Activated CD4-positive, alpha-beta memory T cell treated with anti-CD3 and anti-CD28 coated beads, Interleukin-2, amount 10 ng/mL, durations not matched to agents 7 days and 5 days (primary cell): ENCODE results near the gene SLC16A3. TPM values are rescaled to one million over a fixed set of nuclear protein-coding genes. Genes with fewer than 3 reads are reported as not detected.
"Not testable (repeated sequence)": the region's sequence is repeated elsewhere in the genome, so short reads cannot be mapped to it uniquely, and the experiment has no call there.

Experiments
- CTCF ChIA-PET: fragments of 350-600 bp; sonication (Branson Sonifier 250); formaldehyde crosslinking; loops from one replicate; lab custom pipeline; 2021; ENCODE audit warnings: antibody characterized with exemption, inconsistent platforms; lab: Charles Lee
- POLR2A ChIA-PET: fragments of 350-600 bp; sonication (Branson Sonifier 250); formaldehyde crosslinking; loops from one replicate; lab custom pipeline; 2021; ENCODE audit warnings: antibody characterized with exemption; lab: Charles Lee
- DNase-seq: peaks from one replicate; pipeline ENCODE4 v3.0.0-alpha.2; 2020
- H3K27ac Mint-ChIP-seq: one replicate; pipeline ENCODE4 v1.8.0; 2021; ENCODE audit warnings: mild to moderate bottlenecking, mixed read lengths
- H3K27me3 Mint-ChIP-seq: one replicate; pipeline ENCODE4 v1.8.0; 2021; ENCODE audit warnings: mixed read lengths
- H3K36me3 Mint-ChIP-seq: one replicate; pipeline ENCODE4 v1.8.0; 2021; ENCODE audit warnings: low read depth, mixed read lengths
- H3K4me1 Mint-ChIP-seq: one replicate; pipeline ENCODE4 v1.8.0; 2021; ENCODE audit warnings: mixed read lengths
- H3K4me3 Mint-ChIP-seq: one replicate; pipeline ENCODE4 v1.8.0; 2021; ENCODE audit warnings: mild to moderate bottlenecking, mixed read lengths
- H3K9me3 Mint-ChIP-seq: one replicate; pipeline ENCODE4 v1.8.0; 2021; ENCODE audit warnings: mixed read lengths
- total RNA-seq, 2 experiments: library from RNA; stranded (reverse); gene quantifications; one replicate each; pipeline ENCODE4 v1.2.3, GENCODE V29; 2021

Gene SLC16A3
- total RNA-seq, 2 experiments from 2014 or later: 206 to 210 TPM

DNA sequence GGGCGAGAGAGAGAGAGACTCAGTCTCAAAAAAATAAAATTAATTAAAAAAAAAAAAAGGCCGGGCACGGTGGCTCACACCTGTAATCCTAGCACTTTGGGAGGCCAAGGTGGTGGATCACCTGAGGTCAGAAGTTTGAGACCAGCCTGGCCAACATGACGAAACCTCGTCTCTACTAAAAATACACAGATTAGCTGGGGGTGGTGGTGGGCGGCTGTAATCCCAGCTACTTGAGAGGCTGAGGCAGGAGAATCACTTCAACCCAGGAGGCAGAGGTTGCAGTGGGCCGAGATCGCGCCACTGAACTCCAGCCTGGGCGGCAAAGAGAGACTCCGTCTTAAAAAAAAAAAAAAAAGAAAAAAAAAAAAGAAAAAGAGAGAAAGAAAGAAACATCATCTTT is 18.2 kb upstream of the SLC16A3 start:
- H3K27me3 Mint-ChIP-seq, H3K36me3 Mint-ChIP-seq, H3K27ac Mint-ChIP-seq, CTCF ChIA-PET, DNase-seq, H3K9me3 Mint-ChIP-seq, POLR2A ChIA-PET, H3K4me3 Mint-ChIP-seq: not testable (repeated sequence)
- peaks cover 42% of the 10 kb centered on the region for H3K4me1 Mint-ChIP-seq

DNA sequence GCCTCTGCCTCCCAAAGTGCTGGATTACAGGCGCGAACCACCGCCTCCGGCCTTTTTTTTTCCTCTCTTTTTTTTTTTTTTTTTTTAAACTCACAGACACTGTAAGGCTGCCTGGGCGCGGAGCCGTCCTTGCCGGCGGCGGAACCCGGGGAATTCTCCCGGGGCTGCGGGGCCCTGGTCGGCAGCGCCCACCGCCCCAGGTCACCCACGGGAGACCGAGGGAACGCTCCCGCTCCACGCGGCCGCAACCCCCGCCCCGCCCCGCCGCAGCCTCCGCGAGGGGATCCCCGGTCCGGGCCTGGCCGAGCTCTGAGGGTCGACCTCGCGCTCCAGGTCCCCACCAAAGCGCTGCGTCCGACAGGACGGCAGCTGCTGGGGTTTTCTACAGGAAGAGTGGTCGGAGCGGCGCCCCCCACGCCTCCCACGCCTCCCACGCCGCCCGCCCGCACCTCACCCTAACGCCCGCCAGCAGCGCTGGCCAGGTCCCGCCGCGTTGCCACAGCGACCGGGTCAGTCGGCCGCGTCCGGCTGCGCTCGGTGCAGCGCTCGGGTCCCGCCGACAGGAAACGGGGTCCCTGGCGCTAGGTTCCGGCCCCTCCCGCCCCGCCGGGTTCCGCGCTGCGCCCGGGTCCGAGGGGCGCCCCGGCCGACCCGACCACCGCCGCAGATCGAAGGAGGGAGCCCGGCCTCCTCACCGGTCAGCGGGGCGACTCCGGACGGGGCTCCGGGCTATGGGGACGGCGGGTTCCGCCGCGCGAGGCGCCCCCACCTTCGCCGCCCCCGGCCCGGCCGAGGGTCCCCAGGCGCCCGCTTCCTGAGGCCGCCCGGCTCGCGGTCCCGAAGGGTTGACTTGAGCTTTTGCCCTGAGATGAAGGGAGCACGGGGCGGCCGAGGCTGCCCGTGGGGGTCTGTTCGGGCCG is 16.3 kb upstream of the SLC16A3 start, which contains the start of gene CCDC57:
Gene CCDC57 (minus strand): TSS at position 512 of the 920 bp plus-strand sequence. CDS start 10,898 bp downstream, outside the sequence.
- Mint-ChIP-seq H3K27ac (peak within 1 kb of the TSS; percentile 52), H3K4me3 (peak within 1 kb of the TSS; percentile 77), H3K9me3 (no peaks in the 10 kb centered on the region), H3K4me1 (peaks cover 43% of the 10 kb centered on the region), H3K27me3 (no peaks in the 10 kb centered on the region), H3K36me3 (peaks cover 2% of the 10 kb centered on the region)
- CTCF ChIA-PET: interaction anchor here (0.9 to 1.2 kb wide), 3 partner anchors 24 to 182 kb away, joined by 3 to 4 read pairs (median 3); no protein-coding TSS in a partner anchor
- POLR2A ChIA-PET: interaction anchor here (0.7 to 3.5 kb wide), 9 partner anchors 9 to 61 kb away, joined by 3 to 27 read pairs (median 4); partner anchors contain the start of genes CSNK1D and SLC16A3
- DNase-seq: peak; percentile 77

DNA sequence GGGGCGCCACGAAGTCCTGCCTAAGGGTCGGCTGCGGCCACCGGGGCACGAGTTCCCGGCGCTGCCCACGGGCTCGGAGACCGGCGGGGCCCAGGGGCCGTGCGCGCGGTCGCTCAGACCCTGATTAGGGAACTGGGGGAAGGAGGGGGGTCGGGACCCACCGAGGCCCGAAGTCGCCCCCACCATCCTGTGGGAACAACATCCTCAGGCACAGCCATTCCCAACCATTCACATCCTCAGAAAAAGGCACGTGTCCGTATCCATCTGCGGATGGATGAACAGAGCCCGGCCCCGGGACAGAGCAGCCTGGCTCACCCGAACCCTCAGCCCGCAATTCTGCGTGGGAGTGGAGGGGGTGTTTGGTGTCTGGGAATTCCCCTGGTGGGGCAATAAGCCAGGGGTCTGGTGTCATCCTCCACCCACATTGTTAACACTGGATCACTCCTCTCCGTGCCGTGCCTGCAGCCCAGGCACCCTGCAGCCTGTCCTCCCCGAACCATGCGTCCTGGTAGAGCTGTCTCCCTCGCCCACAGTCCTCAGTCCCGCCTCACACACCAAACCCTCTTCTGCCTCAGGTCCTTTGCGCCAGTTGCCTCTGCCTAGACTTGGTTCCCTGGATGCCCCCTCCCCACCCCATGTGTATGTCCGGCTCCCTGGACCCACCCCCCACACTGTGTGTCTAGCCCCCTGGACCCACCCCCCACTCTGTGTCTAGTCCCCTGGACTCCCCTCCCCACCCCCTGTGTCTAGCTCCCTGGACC is 15.4 kb upstream of the SLC16A3 start:
- H3K27ac Mint-ChIP-seq: peak overlapping the region; percentile 52
- H3K9me3 Mint-ChIP-seq: no peaks in the 10 kb centered on the region
- H3K36me3 Mint-ChIP-seq: no peaks in the 10 kb centered on the region
- peaks cover 43% of the 10 kb centered on the region for H3K4me1 Mint-ChIP-seq
- H3K27me3 Mint-ChIP-seq: no peaks in the 10 kb centered on the region
- DNase-seq: no peak
- CTCF ChIA-PET: interaction anchor here (1.1 kb wide), 1 partner anchor 23 kb away, joined by 3 read pairs; no protein-coding TSS in a partner anchor
- peak overlapping the region; percentile 77 for H3K4me3 Mint-ChIP-seq
- POLR2A ChIA-PET: interaction anchor here (0.7 to 3.5 kb wide), 7 partner anchors 8 to 85 kb away, joined by 3 to 27 read pairs (median 6); partner anchors contain the start of gene SLC16A3

DNA sequence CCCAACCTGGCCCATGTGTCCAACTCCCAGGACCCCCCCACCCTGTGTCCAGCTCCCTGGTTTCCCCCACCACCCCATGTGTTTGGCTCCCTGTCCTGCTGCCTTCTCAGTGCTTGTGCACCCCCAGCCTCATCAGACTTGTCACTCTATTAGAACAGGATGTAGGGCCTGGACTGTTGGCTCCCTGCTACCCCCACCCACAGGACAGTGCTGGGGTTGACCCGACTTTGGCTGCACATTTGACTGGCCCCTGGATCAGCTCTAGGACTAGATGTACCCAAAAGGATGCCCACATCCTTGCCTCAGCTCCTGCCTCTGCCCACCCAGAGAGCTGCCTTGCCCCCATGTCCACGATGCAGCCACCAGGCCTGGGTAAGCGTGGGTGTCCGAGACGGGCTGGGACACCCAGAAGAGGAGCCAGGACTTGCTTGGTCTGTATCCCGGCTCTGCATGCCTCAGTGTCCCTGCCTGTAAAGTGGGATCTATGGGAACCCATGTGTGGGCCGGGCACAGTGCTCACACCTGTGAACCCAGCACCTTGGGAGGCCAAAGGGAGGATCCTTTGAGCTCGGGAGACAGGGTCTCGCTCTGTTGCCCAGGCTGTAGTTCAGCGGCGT is 14.7 kb upstream of the SLC16A3 start:
- no peak for DNase-seq
- Mint-ChIP-seq H3K9me3 (no peaks in the 10 kb centered on the region), H3K36me3 (no peaks in the 10 kb centered on the region), H3K27ac (peak overlapping the region; percentile 36), H3K4me1 (peaks cover 43% of the 10 kb centered on the region), H3K27me3 (no peaks in the 10 kb centered on the region), H3K4me3 (peak overlapping the region; percentile 59)
- CTCF ChIA-PET: interaction anchor here (2.0 kb wide), 1 partner anchor 8 kb away, joined by 8 read pairs; no protein-coding TSS in a partner anchor
- POLR2A ChIA-PET: interaction anchor here (1.0 to 3.5 kb wide), 3 partner anchors 8 to 84 kb away, joined by 4 to 27 read pairs (median 7); partner anchors contain the start of gene SLC16A3

DNA sequence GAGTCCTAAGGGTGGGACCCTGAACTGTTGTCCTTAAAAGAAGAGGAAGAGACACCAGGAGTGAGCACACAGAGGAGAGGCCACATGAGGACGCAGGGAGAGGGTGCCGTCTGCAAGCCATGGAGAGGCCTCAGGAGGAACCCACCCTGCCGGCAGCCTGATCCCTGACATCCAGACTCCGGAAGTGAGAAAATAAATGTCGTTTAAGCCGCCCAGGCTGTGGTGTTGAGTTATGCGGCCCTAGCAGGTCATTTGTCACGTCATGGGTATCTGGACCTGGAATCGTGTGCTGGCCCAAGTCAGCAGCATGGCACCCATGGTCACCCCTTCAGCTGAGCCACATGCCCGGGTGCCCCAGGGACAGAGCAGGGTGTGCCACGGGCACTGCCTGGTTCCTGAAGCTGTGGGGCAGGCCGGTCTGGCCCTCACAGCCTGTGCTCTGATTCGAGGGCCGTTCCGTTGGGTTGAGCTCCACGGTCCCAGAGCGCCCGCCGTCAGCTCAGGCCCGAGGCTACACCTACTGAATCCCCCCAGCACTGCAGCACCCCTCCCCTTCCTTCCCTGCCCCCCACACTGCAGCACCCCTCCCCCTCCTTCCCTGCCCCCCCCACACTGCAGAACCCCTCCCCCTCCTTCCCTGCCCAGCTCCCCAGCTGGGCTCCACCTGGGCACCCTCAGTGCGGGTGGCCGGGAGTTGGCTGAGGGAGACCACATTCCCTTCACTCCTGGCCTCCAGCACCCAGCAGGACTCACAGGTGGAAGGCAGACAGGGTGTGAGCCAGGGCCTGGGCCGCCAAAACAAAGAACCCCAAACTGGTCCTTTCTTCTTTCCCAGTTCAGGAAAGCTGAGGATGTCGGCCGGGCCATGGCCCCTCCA is 13.5 kb upstream of the SLC16A3 start:
- POLR2A ChIA-PET: interaction anchor here (0.7 to 2.1 kb wide), 5 partner anchors 9 to 58 kb away, joined by 4 to 17 read pairs (median 5); partner anchors contain the start of genes CSNK1D and SLC16A3
- DNase-seq: no peak
- H3K4me3 Mint-ChIP-seq: no peak overlapping the region
- no peaks in the 10 kb centered on the region for H3K9me3 Mint-ChIP-seq
- no peak overlapping the region for H3K27ac Mint-ChIP-seq
- no peaks in the 10 kb centered on the region for H3K36me3 Mint-ChIP-seq
- CTCF ChIA-PET: interaction anchor here (2.0 kb wide), 1 partner anchor 9 kb away, joined by 8 read pairs; no protein-coding TSS in a partner anchor
- H3K27me3 Mint-ChIP-seq: no peaks in the 10 kb centered on the region
- H3K4me1 Mint-ChIP-seq: peaks cover 43% of the 10 kb centered on the region

DNA sequence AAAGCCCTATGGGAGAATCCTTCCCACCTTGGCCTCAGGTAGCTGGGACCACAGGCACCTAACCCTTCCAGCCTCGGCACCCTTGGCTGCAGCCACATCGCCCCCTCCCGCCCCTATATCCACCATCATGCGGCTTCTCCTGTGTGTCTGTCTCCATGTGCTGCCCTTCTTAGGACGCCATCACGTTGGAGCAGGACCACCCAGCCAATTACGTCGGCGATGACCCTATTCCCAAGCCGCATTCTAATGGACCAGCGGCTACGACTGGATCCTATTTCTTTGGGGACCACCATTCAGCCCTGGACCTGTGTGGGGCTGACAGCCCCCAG is 12.9 kb upstream of the SLC16A3 start:
- POLR2A ChIA-PET: interaction anchor here (0.7 to 2.1 kb wide), 4 partner anchors 10 to 58 kb away, joined by 5 to 17 read pairs (median 6); partner anchors contain the start of genes CSNK1D and SLC16A3
- no peaks in the 10 kb centered on the region for H3K36me3 Mint-ChIP-seq
- H3K4me3 Mint-ChIP-seq: no peak overlapping the region
- DNase-seq: no peak
- H3K27me3 Mint-ChIP-seq: no peaks in the 10 kb centered on the region
- H3K4me1 Mint-ChIP-seq: peaks cover 43% of the 10 kb centered on the region
- CTCF ChIA-PET: interaction anchor here (2.0 kb wide), 1 partner anchor 10 kb away, joined by 8 read pairs; no protein-coding TSS in a partner anchor
- no peaks in the 10 kb centered on the region for H3K9me3 Mint-ChIP-seq
- H3K27ac Mint-ChIP-seq: peak overlapping the region; percentile 83

DNA sequence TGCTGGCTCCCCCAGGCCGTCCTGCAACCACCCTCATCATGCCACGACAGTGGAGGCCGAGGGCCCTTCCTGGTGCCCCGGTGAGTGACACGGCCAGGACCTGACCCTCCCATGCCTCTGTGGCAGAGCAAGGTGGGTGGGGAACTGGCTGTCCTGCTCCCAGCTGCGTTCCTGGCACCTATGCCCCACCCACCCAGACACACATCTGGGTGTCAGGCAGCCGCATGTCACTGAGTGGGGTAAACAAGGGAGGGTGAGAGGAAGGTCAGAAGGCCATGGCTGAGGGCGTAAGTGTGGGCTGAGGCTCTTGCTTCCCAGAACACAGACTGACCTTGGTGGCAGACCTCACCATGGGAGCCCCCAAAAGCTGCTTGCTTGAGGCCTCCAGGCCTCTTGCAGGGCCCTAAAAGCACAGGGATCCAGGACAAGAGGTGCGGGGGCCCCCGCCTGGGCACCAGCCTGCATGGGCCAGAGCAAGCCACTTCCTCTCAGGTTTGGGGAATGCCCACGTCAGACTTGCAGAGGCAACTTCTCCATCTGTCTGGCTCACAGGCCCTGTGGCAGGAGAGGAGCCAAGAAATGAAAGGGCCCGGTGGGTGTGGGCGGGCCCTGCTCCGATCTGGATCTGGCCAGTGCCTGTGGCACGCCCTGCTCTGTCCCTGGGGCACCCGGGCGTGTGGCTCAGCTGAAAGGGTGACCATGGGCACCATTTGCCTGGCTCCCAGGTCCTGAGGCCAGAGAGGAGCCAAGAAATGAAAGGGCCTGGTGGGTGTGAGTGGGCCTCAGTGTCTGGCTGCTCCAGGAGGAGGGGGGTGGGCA is 12.3 kb upstream of the SLC16A3 start:
- Mint-ChIP-seq H3K4me3 (peak overlapping the region; percentile 13), H3K36me3 (no peaks in the 10 kb centered on the region), H3K27me3 (no peaks in the 10 kb centered on the region), H3K9me3 (no peaks in the 10 kb centered on the region), H3K27ac (peak overlapping the region; percentile 83), H3K4me1 (peaks cover 39% of the 10 kb centered on the region)
- ChIA-PET CTCF (interaction anchor here (2.0 kb wide), 1 partner anchor 10 kb away, joined by 8 read pairs; no protein-coding TSS in a partner anchor), POLR2A (interaction anchor here (0.7 to 2.1 kb wide), 4 partner anchors 11 to 57 kb away, joined by 5 to 17 read pairs (median 6); partner anchors contain the start of genes CSNK1D and SLC16A3)
- peak; percentile 73 for DNase-seq

DNA sequence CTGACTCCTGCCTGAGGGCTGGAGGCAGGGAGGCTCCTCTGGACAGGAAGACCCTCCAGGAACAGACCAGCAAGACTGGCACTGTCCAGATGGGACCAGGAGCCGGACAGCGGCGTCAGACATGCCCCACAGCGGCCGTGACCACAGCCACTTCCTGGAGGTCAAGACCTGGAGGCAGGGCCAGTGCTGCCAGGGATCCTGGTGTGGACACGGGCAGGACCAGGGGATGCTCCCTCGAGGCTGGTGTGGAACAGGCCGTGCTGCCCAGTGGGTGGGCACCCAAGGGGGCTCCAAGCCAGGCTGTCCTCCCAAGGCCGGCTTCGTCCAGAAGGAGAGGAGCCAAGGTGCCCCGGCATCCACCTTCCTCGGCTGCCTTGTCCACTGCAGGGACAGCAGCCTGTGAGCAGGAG is 11.7 kb upstream of the SLC16A3 start:
- H3K36me3 Mint-ChIP-seq: no peaks in the 10 kb centered on the region
- CTCF ChIA-PET: no interaction called here
- H3K27ac Mint-ChIP-seq: peak overlapping the region; percentile 83

DNA sequence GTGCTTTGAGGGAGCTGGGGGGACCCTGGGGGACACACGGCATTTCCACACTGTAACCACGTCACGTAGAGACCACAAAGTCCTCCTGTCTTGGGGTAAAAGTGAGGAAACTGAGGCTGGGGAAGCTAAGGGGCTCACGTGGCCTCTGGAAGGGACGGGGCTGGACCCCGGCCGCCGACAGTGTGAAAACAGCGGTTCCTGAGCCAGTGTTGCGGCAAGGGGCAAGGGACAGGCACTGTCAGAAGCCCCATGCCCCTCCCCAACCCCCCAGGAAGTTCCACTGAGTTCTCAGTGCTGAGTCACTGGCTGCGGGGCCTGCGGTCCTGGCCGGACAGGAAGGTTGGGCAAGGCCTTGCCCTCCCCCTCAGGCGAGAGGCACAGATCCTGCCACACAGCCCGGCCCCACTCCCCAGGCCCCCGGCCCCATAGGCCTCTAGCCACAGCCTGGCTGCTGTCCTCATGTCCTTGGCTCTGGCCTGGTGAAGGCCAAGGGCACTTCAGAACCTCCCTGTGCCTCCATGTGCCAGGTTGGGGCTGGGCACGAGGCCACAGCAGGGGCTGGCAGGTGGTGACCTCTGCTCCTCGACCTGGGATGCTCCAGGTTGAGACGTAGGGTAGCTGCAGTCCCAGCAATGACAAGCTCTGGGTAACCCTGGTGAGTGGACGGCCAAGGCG is 11.2 kb upstream of the SLC16A3 start:
- H3K9me3 Mint-ChIP-seq: no peaks in the 10 kb centered on the region
- no peak overlapping the region for H3K4me3 Mint-ChIP-seq
- ChIA-PET CTCF (no interaction called here), POLR2A (interaction anchor here (1.0 to 1.5 kb wide), 2 partner anchors 11 to 19 kb away, joined by 3 to 4 read pairs; partner anchors contain the start of gene SLC16A3)
- no peaks in the 10 kb centered on the region for H3K27me3 Mint-ChIP-seq
- H3K4me1 Mint-ChIP-seq: peaks cover 34% of the 10 kb centered on the region
- peak; percentile 24 for DNase-seq
- peak overlapping the region; percentile 44 for H3K27ac Mint-ChIP-seq
- H3K36me3 Mint-ChIP-seq: no peaks in the 10 kb centered on the region

More for the DNA sequence above, 11.7 kb upstream of the SLC16A3 start:
- no peak for DNase-seq
- POLR2A ChIA-PET: interaction anchor here (1.7 to 2.1 kb wide), 2 partner anchors 11 to 12 kb away, joined by 8 to 17 read pairs; partner anchors contain the start of gene SLC16A3
- no peaks in the 10 kb centered on the region for H3K9me3 Mint-ChIP-seq
- H3K27me3 Mint-ChIP-seq: no peaks in the 10 kb centered on the region
- H3K4me1 Mint-ChIP-seq: peaks cover 34% of the 10 kb centered on the region
- no peak overlapping the region for H3K4me3 Mint-ChIP-seq

DNA sequence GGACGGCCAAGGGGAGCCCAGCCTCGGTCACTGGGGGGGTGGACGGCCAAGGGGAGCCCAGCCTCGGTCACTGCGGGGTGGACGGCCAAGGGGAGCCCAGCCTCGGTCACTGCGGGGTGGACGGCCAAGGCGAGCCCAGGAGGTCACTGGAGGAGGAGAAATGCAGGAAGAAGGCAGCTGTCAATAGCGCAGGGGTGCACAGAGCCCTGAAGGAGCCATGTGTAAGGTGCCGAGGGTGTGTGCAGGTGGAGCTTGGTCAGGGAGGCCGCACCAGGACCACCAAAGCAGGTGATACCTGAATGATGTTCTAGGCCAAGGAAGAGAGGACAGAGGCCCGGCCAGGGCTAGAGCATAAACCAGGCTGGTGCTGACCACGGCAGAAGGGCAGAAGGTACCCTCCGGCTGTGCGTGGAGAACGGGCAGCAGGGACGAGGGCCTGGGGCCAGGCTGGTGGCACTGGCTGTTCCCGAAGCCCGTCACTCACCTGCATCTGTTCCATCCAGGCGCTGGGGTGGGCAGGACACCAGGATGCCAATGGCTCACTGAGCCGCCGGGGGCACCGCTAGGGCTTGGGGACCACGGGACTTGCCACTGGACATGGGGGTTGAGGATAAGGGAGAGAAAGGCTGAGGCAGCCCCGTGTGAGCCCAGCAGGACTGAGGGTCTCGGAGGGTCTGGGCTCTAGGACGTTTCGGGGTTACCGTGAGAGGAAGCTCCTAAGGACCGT is 10.3 kb upstream of the SLC16A3 start:
- Mint-ChIP-seq H3K36me3 (no peaks in the 10 kb centered on the region), H3K4me1 (peaks cover 31% of the 10 kb centered on the region), H3K27ac (peak overlapping the region; percentile 3), H3K4me3 (no peak overlapping the region), H3K27me3 (no peaks in the 10 kb centered on the region), H3K9me3 (no peaks in the 10 kb centered on the region)
- POLR2A ChIA-PET: interaction anchor here (1.0 to 1.5 kb wide), 2 partner anchors 10 to 18 kb away, joined by 3 to 4 read pairs; partner anchors contain the start of gene SLC16A3
- CTCF ChIA-PET: no interaction called here
- DNase-seq: no peak
